ENCODE measurements around the gene GFRA4.
A peak's percentile ranks its signal among the peaks of the same experiment; 100 is the strongest.

The GFRA4 gene, protein sequence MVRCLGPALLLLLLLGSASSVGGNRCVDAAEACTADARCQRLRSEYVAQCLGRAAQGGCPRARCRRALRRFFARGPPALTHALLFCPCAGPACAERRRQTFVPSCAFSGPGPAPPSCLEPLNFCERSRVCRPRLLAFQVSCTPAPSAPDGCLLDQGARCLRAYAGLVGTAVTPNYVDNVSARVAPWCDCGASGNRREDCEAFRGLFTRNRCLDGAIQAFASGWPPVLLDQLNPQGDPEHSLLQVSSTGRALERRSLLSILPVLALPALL

DNA sequence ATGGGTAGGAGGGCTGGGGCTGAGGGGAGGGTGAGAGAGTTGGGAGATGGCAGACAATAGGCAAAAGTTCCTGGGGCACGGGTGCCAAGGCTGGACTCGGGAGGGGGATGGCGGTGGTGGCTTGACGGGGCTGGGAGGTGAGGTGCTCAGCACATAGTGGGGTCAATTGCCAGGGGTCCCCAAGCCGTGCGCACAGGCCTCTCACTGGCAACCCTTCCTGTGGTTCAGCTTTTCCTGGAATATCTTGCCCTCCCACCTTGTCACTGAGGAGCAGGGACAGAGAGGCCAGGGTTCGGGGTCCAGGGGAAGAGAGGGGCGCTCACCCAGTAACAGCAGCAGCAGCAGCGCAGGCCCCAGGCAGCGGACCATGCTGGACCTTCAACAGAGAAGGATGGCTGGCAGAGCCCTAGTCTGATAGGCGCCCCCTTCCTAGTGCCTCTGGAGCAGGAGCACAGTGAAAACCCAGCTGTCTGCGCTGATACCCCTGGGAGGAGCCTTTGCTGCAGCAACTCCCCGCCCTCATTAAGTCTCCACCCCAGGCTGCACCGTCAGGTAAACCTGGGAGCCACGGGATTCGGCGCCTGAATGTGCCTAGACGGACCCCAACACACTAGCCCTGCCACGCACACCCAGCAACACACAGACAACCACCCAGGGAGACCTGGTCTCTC lies at the start of gene GFRA4:
GFRA4 (minus strand) TSS at position 369 of the 671 bp plus-strand sequence; CDS start at position 369, 0 bp downstream.
- no peak for TF ChIP-seq POLR2A (IDR thresholded peaks at IDR 0.05; ENCODE audit: low read depth, low read length)
- FAIRE-seq (no peak), DNase-seq (ENCODE audit: insufficient read length, low spot score) (no peak)

DNA sequence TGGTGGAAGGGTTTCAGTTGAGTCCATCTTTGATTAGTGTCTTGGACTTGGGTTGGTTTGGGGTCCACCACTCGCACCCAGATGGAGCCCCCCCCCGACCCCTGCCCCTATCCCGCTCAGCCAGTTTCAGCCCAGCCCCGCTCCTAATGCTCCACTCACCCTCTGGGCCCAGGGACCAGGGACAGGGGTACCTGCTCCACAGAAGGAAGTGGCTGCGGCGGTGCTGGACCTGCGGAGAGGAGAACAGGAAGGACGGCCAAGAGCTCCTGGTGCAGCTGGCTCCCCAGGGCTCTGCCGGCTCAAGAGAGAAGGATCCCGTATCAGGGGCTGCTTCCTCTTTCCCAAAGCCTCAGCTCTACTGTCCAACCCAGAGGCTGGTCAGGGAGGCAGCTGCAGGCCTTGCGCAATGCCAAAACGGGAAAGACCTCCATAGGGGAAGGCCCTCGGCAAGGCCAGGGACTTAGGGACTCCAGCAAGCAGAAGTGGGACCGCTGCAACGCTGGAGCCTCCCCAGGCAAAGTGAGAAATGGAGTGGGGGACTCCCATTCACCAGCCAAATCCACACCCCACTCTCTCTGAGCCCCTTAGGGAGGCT lies 49.2 kb upstream of the GFRA4 start, which contains the start of gene SIGLEC1:
SIGLEC1 (minus strand) TSS at position 322 of the 595 bp plus-strand sequence. CDS start 5,472 bp downstream, outside the sequence.
- no peak for FAIRE-seq

DNA sequence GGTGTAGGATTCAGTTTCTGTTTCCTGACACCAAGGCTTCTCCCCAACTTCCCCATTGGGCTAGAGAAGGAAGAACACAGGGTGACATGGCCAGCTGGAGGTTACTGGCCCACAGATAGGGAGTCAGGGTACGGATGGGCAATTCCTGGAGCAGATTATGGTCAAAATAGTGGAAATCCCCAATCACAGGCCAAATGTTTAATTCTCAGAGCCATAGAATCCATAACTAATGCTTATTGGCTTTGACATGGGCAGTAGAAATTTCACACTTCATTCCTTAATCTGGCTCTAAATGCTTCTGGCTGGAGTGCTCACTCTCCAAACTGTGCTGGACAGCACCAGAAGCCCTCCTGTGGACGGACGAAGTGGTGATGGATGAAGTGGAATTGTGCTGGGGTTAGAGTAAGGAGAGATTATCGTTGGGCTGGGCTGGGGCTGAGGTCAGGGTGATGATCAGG lies 48.3 kb upstream of the GFRA4 start:
- DNase-seq (ENCODE audit: insufficient read length, low spot score) (no peak), FAIRE-seq (no peak)
- TF ChIP-seq POLR2A (IDR thresholded peaks at IDR 0.05; ENCODE audit: low read depth, low read length): no peak

More for the DNA sequence above, 49.2 kb upstream of the GFRA4 start, which contains the start of gene SIGLEC1:
- no peak for DNase-seq (ENCODE audit: insufficient read length, low spot score)
- no peak for TF ChIP-seq POLR2A (IDR thresholded peaks at IDR 0.05; ENCODE audit: low read depth, low read length)

DNA sequence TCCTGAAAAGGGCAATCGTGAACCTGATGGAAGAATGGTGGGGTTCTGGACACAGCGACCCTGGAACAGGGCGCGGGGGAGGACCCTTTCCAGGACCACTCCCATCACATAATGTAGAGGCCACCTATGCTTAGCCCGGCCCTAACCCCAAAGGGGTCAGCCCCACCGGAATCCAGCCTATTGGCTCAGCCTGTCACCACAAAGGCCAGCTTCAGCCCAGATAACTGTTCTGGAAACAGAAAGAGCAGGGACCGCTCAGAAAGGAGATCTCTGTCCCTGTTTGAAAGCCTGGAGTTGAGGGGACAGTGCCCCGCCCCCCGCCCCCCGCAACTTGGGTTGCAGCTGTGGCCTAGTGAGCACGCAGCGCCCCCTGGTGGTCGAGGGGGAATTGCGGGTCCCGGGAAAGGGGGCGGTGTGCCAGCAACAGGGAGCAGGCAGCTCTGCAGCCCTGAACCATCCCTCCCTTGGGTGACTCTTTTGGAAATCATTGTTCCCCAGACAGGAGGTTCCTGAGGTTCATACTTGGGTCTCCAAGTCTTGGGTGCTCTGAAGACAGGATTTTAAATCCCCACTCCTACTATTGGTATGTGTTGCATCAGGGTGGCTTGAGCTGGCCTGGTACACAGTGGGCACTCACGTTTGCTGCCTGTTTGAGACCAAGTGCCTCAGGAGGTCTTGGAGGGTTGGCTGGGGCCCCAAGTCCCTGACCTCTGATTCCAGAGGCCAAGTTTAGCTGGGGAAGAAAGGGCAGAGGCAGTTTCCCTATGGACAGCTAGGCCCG lies 47.7 kb upstream of the GFRA4 start:
- FAIRE-seq: no peak
- TF ChIP-seq POLR2A (IDR thresholded peaks at IDR 0.05; ENCODE audit: low read depth, low read length): no peak
- DNase-seq (ENCODE audit: insufficient read length, low spot score): peak; percentile 83

DNA sequence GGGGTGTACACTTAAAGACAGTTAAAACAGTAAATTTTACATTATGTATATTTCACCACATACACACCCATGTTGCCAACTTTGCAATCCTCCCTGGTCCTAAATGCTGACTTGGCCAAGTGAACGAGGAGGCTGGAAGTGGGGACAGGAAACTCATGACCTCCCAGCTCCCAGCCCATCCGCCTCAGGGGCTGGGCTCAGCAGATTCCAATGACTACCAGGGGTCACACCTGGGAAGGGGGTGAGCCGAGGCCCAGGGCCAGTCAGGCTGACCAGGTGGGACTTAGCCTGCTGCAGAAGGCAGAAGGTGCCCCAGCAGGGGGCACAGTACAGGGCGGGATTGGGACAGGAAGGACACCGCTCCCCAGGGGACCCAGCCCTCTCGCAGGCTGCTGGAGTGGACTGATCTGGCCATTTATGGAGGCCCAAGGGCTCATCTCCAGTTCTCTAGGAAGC lies 46.8 kb upstream of the GFRA4 start:
- DNase-seq (ENCODE audit: insufficient read length, low spot score) (no peak), FAIRE-seq (no peak)
- no peak for TF ChIP-seq POLR2A (IDR thresholded peaks at IDR 0.05; ENCODE audit: low read depth, low read length)

DNA sequence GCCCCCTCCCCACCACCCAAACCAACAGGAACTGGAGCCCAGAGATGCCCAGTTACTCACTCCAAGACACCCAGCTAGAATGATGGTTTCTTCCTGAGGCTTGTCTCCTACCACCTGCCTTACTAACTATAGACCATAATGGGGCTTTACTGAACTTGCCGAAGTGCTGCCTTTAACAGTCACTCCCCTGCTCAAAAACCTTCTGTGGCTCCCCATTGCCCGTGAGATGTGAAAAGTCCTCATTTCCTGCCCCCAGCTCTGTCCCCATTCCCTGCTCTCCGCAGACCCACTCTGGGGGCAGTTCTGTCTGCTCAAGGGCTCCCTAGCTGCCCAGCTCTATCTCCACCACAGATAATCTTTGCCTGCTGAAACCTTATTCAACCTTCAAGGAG lies 44.3 kb upstream of the GFRA4 start:
- FAIRE-seq (no peak), DNase-seq (ENCODE audit: insufficient read length, low spot score) (no peak)
- no peak for TF ChIP-seq POLR2A (IDR thresholded peaks at IDR 0.05; ENCODE audit: low read depth, low read length)

DNA sequence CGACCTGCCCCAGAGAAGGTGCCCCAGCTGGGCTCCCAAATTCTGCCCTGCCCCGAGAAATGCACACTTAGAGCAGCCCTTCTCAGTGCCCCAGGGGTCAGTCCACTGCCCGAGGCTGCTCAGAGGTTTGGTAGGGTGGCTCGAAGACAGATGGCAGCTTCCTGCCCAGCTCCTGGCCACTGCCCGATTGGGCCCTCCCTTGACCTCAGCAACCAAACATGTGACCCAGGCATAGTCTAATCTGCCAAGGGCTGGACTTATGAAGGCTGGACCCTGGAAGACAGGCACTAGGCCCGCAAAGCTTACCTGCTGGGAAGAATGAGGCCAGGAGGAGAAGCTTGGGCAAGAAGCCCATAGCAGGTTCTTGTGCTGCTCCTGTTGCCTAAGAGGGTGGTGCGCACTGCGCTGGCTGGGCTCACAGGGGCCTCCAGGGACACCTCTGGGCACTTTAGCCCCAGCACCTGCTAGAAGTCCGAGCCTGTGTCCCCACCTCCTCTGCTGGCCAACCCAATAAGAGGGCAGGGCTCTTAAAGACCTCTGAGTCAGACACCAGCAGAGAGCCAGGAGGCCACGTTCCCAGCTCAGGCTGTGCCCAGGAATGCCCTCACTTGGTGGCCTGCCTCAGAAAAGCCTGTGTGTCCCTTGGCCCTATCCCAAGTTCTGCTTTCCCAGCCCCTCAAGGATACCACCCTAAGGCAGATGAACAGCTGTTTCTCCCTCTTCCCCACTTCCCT lies 43.7 kb upstream of the GFRA4 start:
- FAIRE-seq: no peak
- peak; percentile 45 for DNase-seq (ENCODE audit: insufficient read length, low spot score)
- no peak for TF ChIP-seq POLR2A (IDR thresholded peaks at IDR 0.05; ENCODE audit: low read depth, low read length)

DNA sequence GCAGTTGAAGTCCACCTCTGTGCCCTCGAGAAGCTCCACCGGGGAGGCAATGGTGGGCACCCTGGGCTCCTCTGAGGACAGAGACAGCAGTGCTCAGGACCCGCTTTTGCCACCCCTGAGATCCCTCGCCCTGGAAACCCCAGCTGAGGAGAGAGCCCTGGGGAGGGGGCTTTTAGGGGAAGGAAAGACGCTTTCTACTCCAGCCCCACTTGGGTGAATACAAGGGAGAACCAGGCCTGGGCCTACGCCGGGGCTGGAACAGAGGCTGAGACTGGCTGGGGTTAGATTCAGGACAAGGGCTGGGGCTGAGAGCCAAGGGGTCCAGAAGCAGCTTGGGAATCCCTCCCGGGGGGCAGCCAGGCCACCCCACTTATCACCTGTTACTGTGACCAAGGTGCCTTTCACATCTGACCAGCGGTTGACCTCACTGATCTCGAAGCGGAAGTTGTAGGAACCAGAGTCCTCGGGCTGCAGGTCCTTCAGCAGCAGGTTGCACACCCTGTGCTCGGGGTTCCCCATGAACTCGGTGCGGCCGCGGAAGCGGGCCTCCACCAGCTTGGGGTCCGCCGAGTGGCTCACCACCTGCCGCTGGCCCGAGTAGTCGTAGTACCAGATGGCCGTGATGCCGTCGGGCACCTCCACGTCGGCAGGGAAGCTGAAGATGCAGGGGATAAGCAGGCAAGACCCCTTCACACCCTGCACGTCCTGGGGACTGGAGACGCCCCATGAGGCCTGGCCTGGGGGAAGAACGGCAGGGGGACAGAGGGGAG lies 43.0 kb upstream of the GFRA4 start:
- FAIRE-seq (no peak), DNase-seq (ENCODE audit: insufficient read length, low spot score) (no peak)
- no peak for TF ChIP-seq POLR2A (IDR thresholded peaks at IDR 0.05; ENCODE audit: low read depth, low read length)

DNA sequence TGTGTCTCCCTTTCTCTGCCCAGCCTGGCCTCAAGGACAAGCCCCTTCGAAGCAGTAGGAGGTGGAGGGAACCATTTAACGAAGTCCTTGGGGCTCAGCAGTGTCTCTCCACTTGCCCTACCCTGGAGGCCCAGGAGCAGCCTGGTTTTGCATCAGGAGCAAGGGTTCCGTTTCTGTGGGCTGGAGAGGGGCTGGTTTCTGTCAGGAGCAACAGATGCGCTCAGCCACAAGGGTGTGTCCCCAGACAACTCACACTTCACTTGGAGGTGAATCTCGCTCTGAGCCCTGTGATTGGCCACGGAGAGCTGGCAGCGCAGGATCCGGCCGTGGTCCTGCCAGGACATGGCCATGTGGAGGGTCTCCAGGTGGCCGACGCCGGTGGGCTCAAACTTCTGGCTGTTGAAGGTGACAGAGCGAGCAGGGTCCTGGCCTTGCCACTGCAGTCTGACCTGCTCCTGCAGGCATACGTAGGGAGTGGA lies 42.3 kb upstream of the GFRA4 start:
- no peak for TF ChIP-seq POLR2A (IDR thresholded peaks at IDR 0.05; ENCODE audit: low read depth, low read length)
- FAIRE-seq (no peak), DNase-seq (ENCODE audit: insufficient read length, low spot score) (no peak)

DNA sequence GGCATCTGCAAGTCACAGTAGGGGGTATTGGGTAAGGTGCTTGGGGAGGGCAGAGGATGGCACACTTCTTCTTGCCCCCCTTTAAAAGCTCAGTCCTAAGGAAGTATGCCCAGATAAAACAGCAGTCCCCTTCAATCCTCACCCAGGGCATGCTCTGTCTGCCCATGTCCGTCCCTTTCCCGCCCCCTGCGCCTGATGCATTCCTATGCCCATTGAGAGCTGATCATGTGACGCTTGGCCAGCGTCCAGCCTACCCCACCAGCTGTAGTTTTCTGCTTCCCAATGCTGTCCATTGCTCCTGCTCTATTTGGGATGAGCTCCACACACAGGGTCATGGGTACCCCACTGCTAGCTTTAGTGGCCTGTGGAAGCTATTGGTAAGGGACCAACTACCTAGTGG lies 40.9 kb upstream of the GFRA4 start:
- FAIRE-seq (no peak), DNase-seq (ENCODE audit: insufficient read length, low spot score) (no peak)
- no peak for TF ChIP-seq POLR2A (IDR thresholded peaks at IDR 0.05; ENCODE audit: low read depth, low read length)

DNA sequence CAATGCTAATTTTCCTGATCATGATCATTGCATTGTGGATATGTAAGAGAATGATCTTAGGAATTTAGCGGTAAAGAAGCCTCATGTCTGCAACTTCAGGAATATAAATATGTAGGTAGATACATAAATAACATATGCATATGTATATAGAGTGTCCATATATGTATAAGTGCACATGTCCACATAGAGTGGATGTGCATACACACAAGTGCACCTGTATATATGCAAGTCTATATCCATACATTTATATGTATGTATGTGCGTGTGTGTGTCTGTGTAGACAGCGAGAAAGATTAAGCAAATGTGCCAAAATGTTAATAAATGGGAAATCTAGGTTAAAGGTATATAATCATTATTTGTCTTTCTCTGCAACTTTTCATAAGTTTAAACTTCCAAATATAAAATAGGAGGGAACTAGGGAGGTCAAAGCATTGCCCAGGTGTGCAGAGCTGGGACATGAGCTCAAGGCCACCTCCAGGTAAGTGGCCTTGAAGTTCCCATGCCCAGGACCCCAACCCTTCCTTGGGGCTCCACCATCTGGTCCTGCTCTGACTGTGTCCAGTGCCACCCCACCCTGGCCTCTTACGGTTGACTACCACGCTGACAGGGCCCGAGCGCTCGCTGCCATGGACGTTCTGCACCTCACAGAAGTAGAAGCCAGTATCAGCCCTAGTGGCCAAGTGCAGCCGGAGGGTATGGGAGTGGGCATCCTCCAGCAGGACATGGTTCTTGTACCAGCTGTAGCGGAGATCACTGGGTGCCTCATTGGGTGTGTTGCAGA lies 39.6 kb upstream of the GFRA4 start:
- FAIRE-seq (no peak), DNase-seq (ENCODE audit: insufficient read length, low spot score) (no peak)
- no peak for TF ChIP-seq POLR2A (IDR thresholded peaks at IDR 0.05; ENCODE audit: low read depth, low read length)
